Glomerular visceral epithelial cell (primary cell): ENCODE measurements around the gene COL6A2.
"Not testable (repeated sequence)": the region's sequence is repeated elsewhere in the genome, so short reads cannot be mapped to it uniquely, and the experiment has no call there.

ENCODE experiments used
- DNase-seq: peaks from one replicate; pipeline ENCODE4 v3.0.0-alpha.2; 2016; ENCODE audit errors: extremely low spot score

The COL6A2 gene

GRCh38 chr21:46093668-46094400, 4.1 kb upstream of the COL6A2 start:
- DNase-seq, result no peak

GRCh38 chr21:46094401-46095082, 3.4 kb upstream of the COL6A2 start:
- DNase-seq, result no peak

- no peak for DNase-seq
Observed at GRCh38 chr21:46095083-46095719, 2.7 kb upstream of the COL6A2 start.

GRCh38 chr21:46095814-46096595, 1.9 kb upstream of the COL6A2 start:
- DNase-seq, result no peak

- no peak for DNase-seq
Observed at GRCh38 chr21:46096596-46097335, 1.1 kb upstream of the COL6A2 start.

DNA sequence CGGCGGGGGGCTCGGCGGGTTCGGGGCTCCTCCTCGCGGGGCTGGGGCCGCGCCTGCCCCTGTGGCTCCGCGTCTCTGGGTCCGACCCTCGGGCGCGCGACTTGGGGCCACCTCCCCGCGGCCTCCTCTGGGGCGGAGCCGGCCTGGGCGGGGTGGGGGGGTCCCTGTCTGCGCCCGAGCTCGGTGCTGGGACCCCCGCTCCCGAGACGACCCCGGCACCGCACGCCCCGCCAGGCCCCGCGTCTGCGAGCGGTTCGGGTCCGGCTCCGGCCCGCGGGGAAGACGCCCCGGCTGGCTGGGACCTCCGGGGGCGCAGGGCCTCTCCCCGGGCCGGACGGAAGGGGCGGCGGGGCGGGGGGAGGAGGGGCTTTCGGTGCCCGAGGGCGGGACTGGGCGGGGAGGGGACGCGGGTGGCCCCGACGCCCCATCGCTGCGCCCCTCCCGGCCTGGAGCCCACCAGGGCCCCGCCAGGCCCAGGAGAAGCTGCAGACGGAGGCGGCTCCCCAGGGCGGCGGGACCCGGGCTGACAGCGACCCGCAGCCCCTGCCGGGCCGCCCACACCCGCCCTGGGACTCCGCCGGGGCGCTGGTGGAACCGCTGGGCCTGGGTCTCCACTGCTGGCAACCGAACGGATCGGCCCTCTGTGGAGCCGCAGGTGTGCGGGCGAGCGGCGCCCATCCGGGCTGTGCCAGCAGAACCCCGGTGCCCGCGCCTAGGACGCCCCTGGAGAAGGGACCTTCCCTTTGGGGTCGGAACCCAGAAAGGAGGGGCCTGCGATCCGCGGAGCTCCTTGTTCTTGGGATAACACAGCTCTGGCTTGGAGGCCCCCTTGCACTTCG, 610 bp downstream of the COL6A2 start:
- no peak for DNase-seq

DNA sequence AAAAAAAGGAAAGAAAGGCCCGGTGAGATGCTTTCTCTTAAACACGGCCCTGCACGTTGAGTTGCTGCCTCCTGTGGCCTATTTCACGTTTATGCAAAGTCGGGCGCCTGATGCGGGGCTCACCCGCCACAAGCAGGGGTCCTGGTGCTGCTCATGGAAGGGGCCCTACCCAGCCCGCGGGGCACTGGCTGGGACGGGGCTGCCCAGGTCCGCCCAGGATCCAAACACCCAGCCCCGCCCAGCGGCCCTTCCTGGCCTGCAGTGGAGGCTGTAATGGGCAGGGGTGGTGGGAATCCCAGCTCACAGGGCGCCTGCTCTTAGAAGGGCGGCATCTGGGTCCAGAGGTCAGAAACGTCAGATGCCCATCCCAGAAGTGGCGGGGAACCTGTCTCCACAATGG, 1.6 kb downstream of the COL6A2 start:
- DNase-seq, result no peak

DNA sequence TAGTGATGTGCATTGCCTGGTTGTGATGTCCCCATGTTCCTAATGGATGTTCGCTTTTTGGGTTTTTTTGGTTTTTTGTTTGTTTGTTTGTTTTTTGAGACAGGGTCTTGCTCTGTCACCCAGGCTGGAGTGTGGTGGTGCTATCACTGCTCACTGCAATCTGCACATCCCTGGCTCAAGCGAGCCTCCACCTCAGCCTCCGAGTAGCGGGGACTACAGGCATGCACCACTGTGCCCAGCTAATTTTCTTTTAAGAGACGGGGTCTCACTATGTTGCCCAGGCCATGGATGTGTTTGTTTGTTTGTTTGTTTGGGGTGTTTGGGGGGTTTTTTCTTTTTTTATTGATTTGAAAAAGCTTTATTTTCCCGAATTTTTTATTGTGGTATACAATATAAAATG, 2.1 kb downstream of the COL6A2 start:
- DNase-seq, result no peak

- DNase-seq, result no peak
Observed at GRCh38 chr21:46100426-46100825, 2.5 kb downstream of the COL6A2 start.

- DNase-seq, result no peak
Observed at GRCh38 chr21:46100906-46101305, 3.0 kb downstream of the COL6A2 start.

- DNase-seq, result no peak
Observed at GRCh38 chr21:46104104-46104503, 6.2 kb downstream of the COL6A2 start.

GRCh38 chr21:46107376-46107775, 9.5 kb downstream of the COL6A2 start:
- DNase-seq, result not testable (repeated sequence)

GRCh38 chr21:46108827-46109312, 11.0 kb downstream of the COL6A2 start:
- no peak for DNase-seq

DNA sequence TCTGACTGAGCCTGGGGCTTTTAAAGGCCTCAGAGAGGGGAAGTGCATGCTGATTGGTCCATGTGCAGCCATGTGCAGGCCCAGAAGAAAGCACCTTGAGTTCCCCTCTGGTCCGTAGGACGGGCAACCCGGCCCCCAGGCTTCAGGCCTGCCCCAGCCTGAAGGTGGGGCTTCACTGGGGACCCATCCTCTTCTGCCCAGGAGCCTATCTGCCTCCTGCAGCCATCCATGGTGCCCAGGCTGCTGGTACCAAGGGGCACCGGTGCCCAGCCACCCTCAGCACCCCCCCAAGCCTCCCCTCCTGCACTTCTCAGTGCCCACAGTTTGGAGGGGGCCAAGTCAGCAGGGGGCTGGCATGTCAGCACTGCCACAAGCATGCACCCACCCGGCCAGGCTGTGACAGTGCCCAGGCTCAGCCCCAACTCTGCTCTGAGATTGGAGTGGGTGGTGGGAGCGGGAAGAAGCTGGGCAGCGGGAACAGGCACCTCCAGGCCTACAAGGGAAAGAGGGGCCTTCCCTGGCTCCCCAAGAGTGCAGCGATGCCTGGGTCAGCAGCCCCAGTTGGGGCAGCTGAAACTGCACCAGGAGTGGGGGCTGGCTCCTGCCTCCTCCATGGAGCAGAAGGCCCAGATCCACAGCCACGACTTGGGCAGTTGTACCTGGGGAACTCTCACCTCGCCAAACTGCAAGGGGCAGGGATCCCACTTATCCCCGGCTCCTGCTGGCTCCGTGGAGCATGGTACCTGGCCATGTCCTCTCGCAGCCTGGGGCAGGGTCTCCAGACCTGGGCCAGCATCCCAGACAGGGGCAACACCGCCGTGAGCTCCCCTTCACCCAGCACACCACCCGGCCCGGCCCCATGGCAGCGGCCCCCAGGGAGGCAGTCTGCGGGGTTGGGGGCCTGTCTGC, 11.7 kb downstream of the COL6A2 start:
- DNase-seq, result no peak

GRCh38 chr21:46110499-46111192, 12.7 kb downstream of the COL6A2 start:
- DNase-seq, result no peak

DNA sequence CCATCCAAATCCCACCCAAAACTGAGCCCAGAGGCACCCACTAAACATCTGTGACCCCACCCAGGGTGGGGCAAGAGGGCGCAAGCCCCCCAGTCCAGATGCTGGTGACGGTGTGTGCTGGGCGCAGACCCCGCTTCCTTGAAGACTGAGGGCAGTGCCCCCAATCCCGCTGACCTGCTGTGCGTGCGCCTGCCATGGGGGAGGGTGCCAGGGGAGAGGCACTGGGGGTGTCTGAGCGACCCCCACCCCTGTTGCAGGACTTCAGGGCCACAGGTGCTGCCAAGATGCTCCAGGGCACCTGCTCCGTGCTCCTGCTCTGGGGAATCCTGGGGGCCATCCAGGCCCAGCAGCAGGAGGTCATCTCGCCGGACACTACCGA, 13.3 kb downstream of the COL6A2 start:
- no peak for DNase-seq

GRCh38 chr21:46111857-46112724, 14.2 kb downstream of the COL6A2 start:
- DNase-seq, result no peak

GRCh38 chr21:46112725-46113215, 14.9 kb downstream of the COL6A2 start:
- DNase-seq, result no peak
